Cardiac fibroblast (primary cell): ENCODE results near the gene PCBD1.
"Not testable (repeated sequence)": the region's sequence is repeated elsewhere in the genome, so short reads cannot be mapped to it uniquely, and the experiment has no call there.

Experiments used
- DNase-seq, 2 donors: peaks; one replicate each; pipeline versions ENCODE4 v3.0.0 to v3.0.0-alpha.2; 2010; ENCODE audit warnings: low read depth in 2 of 2
- H3K4me3 ChIP-seq, 2 donors: replicated peaks in 1 of 2; 1 replicate in 1 of 2; 2 replicates in 1 of 2; pipeline ENCODE4 v1.5.1; 2011; ENCODE audit warnings: low read depth in 2 of 2, low read length in 2 of 2, mild to moderate bottlenecking in 2 of 2, moderate library complexity in 1 of 2
- CTCF ChIP-seq: IDR thresholded peaks from one replicate; pipeline ENCODE4 v1.5.1; 2011; ENCODE audit warnings: low read depth, mild to moderate bottlenecking, low read length, inconsistent platforms

Gene PCBD1

GRCh38 chr10:70872291-70872690 is 16.1 kb downstream of the PCBD1 start:
- no peak for DNase-seq
- no peak overlapping the region for H3K4me3 ChIP-seq
- TF ChIP-seq CTCF, result no peak

- no peak for TF ChIP-seq CTCF
- no peak overlapping the region for H3K4me3 ChIP-seq
- DNase-seq, result peak; percentile 23 to 26
These were observed 21.9 kb downstream of the PCBD1 start for GRCh38 chr10:70866424-70866823.

GRCh38 chr10:70864935-70865334 is 23.4 kb downstream of the PCBD1 start:
- TF ChIP-seq CTCF, result no peak
- no peak for DNase-seq
- no peak overlapping the region for H3K4me3 ChIP-seq

- no peak for TF ChIP-seq CTCF
- no peak overlapping the region for H3K4me3 ChIP-seq
- no peak for DNase-seq
These were observed 24.8 kb downstream of the PCBD1 start for GRCh38 chr10:70863470-70864160.

GRCh38 chr10:70861495-70862197 is 26.7 kb downstream of the PCBD1 start:
- not testable (repeated sequence) for DNase-seq, H3K4me3 ChIP-seq

GRCh38 chr10:70858759-70859158 is 29.6 kb downstream of the PCBD1 start:
- TF ChIP-seq CTCF, result no peak
- no peak for DNase-seq

GRCh38 chr10:70856454-70856853 is 31.9 kb downstream of the PCBD1 start:
- H3K4me3 ChIP-seq, result no peak overlapping the region
- TF ChIP-seq CTCF, result no peak
- DNase-seq, result peak in 1 of 2 donors; percentile 55

More at GRCh38 chr10:70858759-70859158, 29.6 kb downstream of the PCBD1 start:
- no peak overlapping the region for H3K4me3 ChIP-seq
